Adrenal gland (tissue), 5 donors: ENCODE results near the gene AGMAT.

Experiments used
- CTCF ChIP-seq, 6 experiments: fragments of 450-650 bp in 4 of 6; fragments of 200-600 bp in 2 of 6; sonication (generic) in 1 of 6; IDR thresholded peaks; 1 replicate in 5 of 6; 2 replicates in 1 of 6; pipeline versions ENCODE4 v1.5.1 to v1.8.0; 2016 to 2021; ENCODE audit warnings: antibody characterized with exemption in 6 of 6, mild to moderate bottlenecking in 2 of 6, moderate library complexity in 1 of 6
- POLR2A ChIP-seq, 2 donors: fragments of 450-650 bp; IDR thresholded peaks; one replicate each; pipeline ENCODE4 v1.6.1; 2017; ENCODE audit warnings: antibody characterized with exemption in 2 of 2, mild to moderate bottlenecking in 2 of 2, moderate library complexity in 1 of 2
- donor health status: DM: no; HTN: no; CAD: no.

DNA sequence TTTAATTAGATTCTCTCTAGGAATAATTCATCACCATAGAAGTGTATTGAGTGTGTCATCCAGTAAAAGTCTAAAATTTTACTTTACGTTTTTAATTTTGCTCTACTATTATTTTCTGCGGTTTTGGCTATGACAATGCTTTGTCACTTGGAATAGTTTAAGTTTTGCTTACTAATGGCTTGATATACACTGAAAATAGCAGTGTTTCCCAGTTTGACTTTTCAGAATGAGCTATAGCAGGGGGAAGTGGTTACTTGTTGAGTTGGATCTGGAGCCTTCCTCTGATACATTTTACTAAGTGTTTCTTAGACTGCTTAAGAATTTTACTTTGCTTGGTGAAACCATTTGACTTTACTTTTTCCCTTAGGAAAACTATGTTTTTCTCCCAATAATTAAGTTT lies 53.2 kb downstream of the AGMAT start:
- no peak for TF ChIP-seq CTCF (IDR thresholded peaks at IDR 0.05)
- TF ChIP-seq POLR2A (IDR thresholded peaks at IDR 0.05): no peak
